ENCODE results near the gene INPP5A. TPM values are rescaled to one million over a fixed set of nuclear protein-coding genes. Genes with fewer than 3 reads are reported as not detected.

The INPP5A gene
- total and polyA plus RNA-seq, 2 of the 13 experiments (the other 11 are each of a cell fraction or from before 2014, with no cell fraction given): 17.5 to 37.9 TPM

DNA sequence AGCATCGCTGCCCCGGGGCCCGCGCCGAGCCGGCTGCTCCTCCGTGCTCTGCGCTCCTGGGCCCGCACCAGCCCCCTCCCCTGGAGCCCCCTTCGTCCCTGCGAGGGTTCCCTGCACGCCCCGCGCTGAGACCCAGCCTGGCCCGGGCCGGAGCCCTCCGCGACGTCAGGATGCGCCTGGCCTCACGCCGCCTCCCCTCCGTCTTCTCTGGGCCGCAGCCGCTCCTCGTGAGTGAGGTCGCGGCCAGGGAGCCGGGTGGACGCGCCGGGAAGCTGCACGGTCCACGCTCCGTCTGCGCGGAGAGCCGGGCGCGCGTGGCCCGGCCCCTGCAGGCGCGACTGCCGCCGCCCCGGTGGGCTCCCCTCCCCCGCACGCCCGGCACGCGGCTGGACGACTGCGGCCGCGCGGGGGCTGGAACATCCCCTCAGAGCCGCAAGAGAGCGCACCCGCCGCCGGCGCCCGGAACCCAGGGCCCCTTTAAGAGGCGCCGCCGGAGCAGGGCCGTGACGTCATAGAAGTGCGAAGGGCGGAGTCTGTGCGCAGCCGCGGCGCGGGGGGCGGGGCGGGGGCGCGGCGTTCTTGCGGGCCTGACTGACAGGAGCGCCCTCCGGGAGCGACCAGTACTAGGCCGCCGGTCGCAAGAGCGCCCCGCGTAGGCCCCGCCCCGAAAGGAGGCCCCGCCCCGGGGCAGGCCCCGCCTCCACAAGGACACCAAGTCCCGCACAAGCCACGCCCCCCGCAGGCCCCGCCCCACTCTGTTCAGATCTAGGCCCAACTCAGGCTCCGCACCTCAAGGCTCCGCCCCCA is 507 bp upstream of the INPP5A start (continued):
- TF ChIP-seq ATF7 (IDR thresholded peaks at IDR 0.05): peak; percentile 94
- TF ChIP-seq ATF7 (CRISPR knock-in tag; IDR thresholded peaks at IDR 0.05): peak; percentile 73
- no peak for TF ChIP-seq MIER3 (CRISPR knock-in tag; IDR thresholded peaks at IDR 0.05; ENCODE audit: borderline replicate concordance)
- TF ChIP-seq, protein P1, sequence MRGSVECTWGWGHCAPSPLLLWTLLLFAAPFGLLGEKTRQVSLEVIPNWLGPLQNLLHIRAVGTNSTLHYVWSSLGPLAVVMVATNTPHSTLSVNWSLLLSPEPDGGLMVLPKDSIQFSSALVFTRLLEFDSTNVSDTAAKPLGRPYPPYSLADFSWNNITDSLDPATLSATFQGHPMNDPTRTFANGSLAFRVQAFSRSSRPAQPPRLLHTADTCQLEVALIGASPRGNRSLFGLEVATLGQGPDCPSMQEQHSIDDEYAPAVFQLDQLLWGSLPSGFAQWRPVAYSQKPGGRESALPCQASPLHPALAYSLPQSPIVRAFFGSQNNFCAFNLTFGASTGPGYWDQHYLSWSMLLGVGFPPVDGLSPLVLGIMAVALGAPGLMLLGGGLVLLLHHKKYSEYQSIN (CRISPR knock-in tag; IDR thresholded peaks at IDR 0.05; ENCODE audit: borderline replicate concordance): no peak
- 0 out of 2 replicates have a peak, but pooled peaks have one; percentile 13 for TF ChIP-seq SP5 (CRISPR knock-in tag; IDR thresholded peaks at IDR 0.05; ENCODE audit: borderline replicate concordance, low read depth)
- TF ChIP-seq GTF3A (CRISPR knock-in tag; conservative IDR thresholded peaks at IDR 0.05): no peak
- TF ChIP-seq RXRA (CRISPR knock-in tag; IDR thresholded peaks at IDR 0.05): no peak
- no peak for TF ChIP-seq MYNN (CRISPR knock-in tag; IDR thresholded peaks at IDR 0.05; ENCODE audit: low read depth)
- TF ChIP-seq HOXD1 (CRISPR knock-in tag; IDR thresholded peaks at IDR 0.05): no peak; the same call in 1 of the 2 replicates
- no peak; the same call in 1 of the 2 replicates for TF ChIP-seq ZNF766 (CRISPR knock-in tag; IDR thresholded peaks at IDR 0.05; ENCODE audit: borderline replicate concordance)
- TF ChIP-seq, protein P2, sequence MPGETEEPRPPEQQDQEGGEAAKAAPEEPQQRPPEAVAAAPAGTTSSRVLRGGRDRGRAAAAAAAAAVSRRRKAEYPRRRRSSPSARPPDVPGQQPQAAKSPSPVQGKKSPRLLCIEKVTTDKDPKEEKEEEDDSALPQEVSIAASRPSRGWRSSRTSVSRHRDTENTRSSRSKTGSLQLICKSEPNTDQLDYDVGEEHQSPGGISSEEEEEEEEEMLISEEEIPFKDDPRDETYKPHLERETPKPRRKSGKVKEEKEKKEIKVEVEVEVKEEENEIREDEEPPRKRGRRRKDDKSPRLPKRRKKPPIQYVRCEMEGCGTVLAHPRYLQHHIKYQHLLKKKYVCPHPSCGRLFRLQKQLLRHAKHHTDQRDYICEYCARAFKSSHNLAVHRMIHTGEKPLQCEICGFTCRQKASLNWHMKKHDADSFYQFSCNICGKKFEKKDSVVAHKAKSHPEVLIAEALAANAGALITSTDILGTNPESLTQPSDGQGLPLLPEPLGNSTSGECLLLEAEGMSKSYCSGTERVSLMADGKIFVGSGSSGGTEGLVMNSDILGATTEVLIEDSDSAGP (CRISPR knock-in tag; IDR thresholded peaks at IDR 0.05; ENCODE audit: borderline replicate concordance): peak; percentile 99
- TF ChIP-seq, protein P3, sequence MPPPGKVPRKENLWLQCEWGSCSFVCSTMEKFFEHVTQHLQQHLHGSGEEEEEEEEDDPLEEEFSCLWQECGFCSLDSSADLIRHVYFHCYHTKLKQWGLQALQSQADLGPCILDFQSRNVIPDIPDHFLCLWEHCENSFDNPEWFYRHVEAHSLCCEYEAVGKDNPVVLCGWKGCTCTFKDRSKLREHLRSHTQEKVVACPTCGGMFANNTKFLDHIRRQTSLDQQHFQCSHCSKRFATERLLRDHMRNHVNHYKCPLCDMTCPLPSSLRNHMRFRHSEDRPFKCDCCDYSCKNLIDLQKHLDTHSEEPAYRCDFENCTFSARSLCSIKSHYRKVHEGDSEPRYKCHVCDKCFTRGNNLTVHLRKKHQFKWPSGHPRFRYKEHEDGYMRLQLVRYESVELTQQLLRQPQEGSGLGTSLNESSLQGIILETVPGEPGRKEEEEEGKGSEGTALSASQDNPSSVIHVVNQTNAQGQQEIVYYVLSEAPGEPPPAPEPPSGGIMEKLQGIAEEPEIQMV (CRISPR knock-in tag; IDR thresholded peaks at IDR 0.05; ENCODE audit: low read depth): 0 out of 2 replicates have a peak, but pooled peaks have one; percentile 0
- TF ChIP-seq ESRRA (CRISPR knock-in tag; IDR thresholded peaks at IDR 0.05; ENCODE audit: low read depth): 0 out of 2 replicates have a peak, but pooled peaks have one; percentile 22
- TF ChIP-seq ZBTB3 (CRISPR knock-in tag; IDR thresholded peaks at IDR 0.05; ENCODE audit: borderline replicate concordance, low read depth): no peak
- no peak for TF ChIP-seq ZNF512B (CRISPR knock-in tag; IDR thresholded peaks at IDR 0.05; ENCODE audit: borderline replicate concordance)
- peak; percentile 70; the same call in 1 of the 2 replicates for TF ChIP-seq NFKB2 (CRISPR knock-in tag; IDR thresholded peaks at IDR 0.05; ENCODE audit: borderline replicate concordance)
- no peak for TF ChIP-seq ZBTB20 (CRISPR knock-in tag; IDR thresholded peaks at IDR 0.05; ENCODE audit: borderline replicate concordance, low read depth)
- TF ChIP-seq ASH2L (IDR thresholded peaks at IDR 0.05; ENCODE audit: insufficient read length, low read depth, low read length): peak; percentile 49
- TF ChIP-seq, protein P4, sequence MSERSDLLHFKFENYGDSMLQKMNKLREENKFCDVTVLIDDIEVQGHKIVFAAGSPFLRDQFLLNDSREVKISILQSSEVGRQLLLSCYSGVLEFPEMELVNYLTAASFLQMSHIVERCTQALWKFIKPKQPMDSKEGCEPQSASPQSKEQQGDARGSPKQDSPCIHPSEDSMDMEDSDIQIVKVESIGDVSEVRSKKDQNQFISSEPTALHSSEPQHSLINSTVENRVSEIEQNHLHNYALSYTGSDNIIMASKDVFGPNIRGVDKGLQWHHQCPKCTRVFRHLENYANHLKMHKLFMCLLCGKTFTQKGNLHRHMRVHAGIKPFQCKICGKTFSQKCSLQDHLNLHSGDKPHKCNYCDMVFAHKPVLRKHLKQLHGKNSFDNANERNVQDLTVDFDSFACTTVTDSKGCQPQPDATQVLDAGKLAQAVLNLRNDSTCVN (CRISPR knock-in tag; IDR thresholded peaks at IDR 0.05; ENCODE audit: borderline replicate concordance): no peak
- TF ChIP-seq, protein P5, sequence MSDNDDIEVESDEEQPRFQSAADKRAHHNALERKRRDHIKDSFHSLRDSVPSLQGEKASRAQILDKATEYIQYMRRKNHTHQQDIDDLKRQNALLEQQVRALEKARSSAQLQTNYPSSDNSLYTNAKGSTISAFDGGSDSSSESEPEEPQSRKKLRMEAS (IDR thresholded peaks at IDR 0.05): peak; percentile 88

Measured in HepG2 (cell line).